Heart left ventricle (tissue), 16 donors: Measurements from ENCODE around the gene ITSN1. TPM values are rescaled to one million over a fixed set of nuclear protein-coding genes. Genes with fewer than 3 reads are reported as not detected.

Experiments used
- ATAC-seq, 4 donors: fragments of 200-7000 bp; cut with Tn5 transposase; one replicate each; pipeline ENCODE4 v1.9.1; 2020 to 2022; ENCODE audit warnings: moderate library complexity in 4 of 4, mild to moderate bottlenecking in 3 of 4, moderate number of reproducible peaks in 1 of 4
- DNase-seq, 5 donors: peaks; one replicate each; pipeline ENCODE4 v3.0.0-alpha.2; 2020
- H3K27ac ChIP-seq, 12 donors: fragments of 200-600 bp; sonication (generic) in 4 of 12; one replicate each; pipeline versions ENCODE4 v1.5.0 to v1.8.0; 2016 to 2022; ENCODE audit warnings: mild to moderate bottlenecking in 2 of 12
- H3K27me3 ChIP-seq, 9 donors: fragments of 200-600 bp; sonication (generic) in 2 of 9; one replicate each; pipeline versions ENCODE4 v1.5.1 to v1.8.0; 2016 to 2022; ENCODE audit warnings: mild to moderate bottlenecking in 3 of 9
- H3K36me3 ChIP-seq, 9 donors: fragments of 200-600 bp; sonication (generic) in 2 of 9; one replicate each; pipeline versions ENCODE4 v1.5.0 to v1.8.0; 2018 to 2022; ENCODE audit warnings: mild to moderate bottlenecking in 2 of 9
- H3K4me1 ChIP-seq, 12 donors: fragments of 200-600 bp; sonication (generic) in 4 of 12; one replicate each; pipeline versions ENCODE4 v1.5.0 to v1.8.0; 2016 to 2022; ENCODE audit warnings: mild to moderate bottlenecking in 3 of 12
- H3K4me3 ChIP-seq, 12 donors: fragments of 200-600 bp; sonication (generic) in 4 of 12; one replicate each; pipeline versions ENCODE4 v1.5.0 to v1.8.0; 2017 to 2022; ENCODE audit warnings: mild to moderate bottlenecking in 9 of 12, moderate library complexity in 4 of 12
- H3K9me3 ChIP-seq, 12 donors: fragments of 200-600 bp; sonication (generic) in 4 of 12; one replicate each; pipeline versions ENCODE4 v1.5.0 to v1.8.0; 2016 to 2022; ENCODE audit warnings: mild to moderate bottlenecking in 1 of 12
- CTCF ChIP-seq, 12 donors: fragments of 200-600 bp; sonication (generic) in 4 of 12; IDR thresholded peaks; one replicate each; pipeline versions ENCODE4 v1.5.0 to v1.8.0; 2018 to 2022; ENCODE audit warnings: antibody characterized with exemption in 12 of 12, mild to moderate bottlenecking in 5 of 12
- POLR2A ChIP-seq, 2 donors: fragments of 450-650 bp; IDR thresholded peaks; one replicate each; pipeline ENCODE4 v1.6.1; 2017; ENCODE audit warnings: antibody characterized with exemption in 2 of 2, mild to moderate bottlenecking in 2 of 2, moderate library complexity in 2 of 2
- WGBS, 4 donors: extraction: QIAGEN DNeasy Blood & Tissue Kit in 2 of 4; methylation state at CpG; one replicate each; pipeline versions ENCODE4 v1.1.5 to v1.1.7; 2013 to 2018; 5-methylcytosine and 5-hydroxymethylcytosine counted together
- intact Hi-C, 10 donors: fragments of 100-400 bp; cut with DNase I; formaldehyde crosslinking; loops; one replicate each; pipeline versions ENCODE4 v1.11.1 to v1.14.2; 2022
- polyA plus RNA-seq, 2 donors: library from polyadenylated mRNA; stranded (reverse); fragments of 200-250 nt; gene quantifications; one replicate each; pipeline ENCODE4 v1.2.3, GENCODE V29; 2013
- total RNA-seq, 9 donors: library from RNA; depleted of rRNA in 2 of 9; stranded (reverse); fragments of >200 nt in 2 of 9; fragmentation: NEBNext Ultra II Directional in 3 of 9; extraction: Animal tissue kit (Norgen Biotek cat#: 25700) in 3 of 9; gene quantifications; one replicate each; pipeline versions ENCODE4 v1.1.0 to v1.2.4, GENCODE V29; 2016 to 2023
- donor health status: ischemic (EF 13 %, LVEDD 7.1; RV severe dilation, severe dysfunction).
- donor health status: healthy with polysubstance abuse.
- donor health status: DM: no; HTN: yes; CAD: no.
- donor health status: DM: no; HTN: no; CAD: no.
- donor health status: ischemic (EF 25% LVEDD 6.9; RV normal size, moderate dysfunction).
- donor health status: ischemic (EF 25% LVEDD 5.7; RV mildly dilated, moderate dysfunction).
- donor health status: healthy.
- donor health status: DM: yes; HTN: yes; CAD: no.
- donor health status: ischemic (EF 35%, LVEDD 5.7; RV mildly dilated, moderate dysfunction).
- donor health status: nonischemic (EF 11% LVEDD 7.7; RV severe dilation, severe dysfunction).
- donor health status: DM: yes; HTN: yes; CAD: no.
- donor health status: PGD.
- donor health status: ischemic (EF 29% LVEDD 5.4; RV normal size, mild dysfunction).
- donor health status: nonischemic (EF 23%, LVEDD 6.1; RV moderate dilation, normal function).

ITSN1 gene
- total and polyA plus RNA-seq, 11 donors = 17.2 to 51.5 (median 34.0) TPM

GRCh38 chr21:33634254-33634653 is 8.0 kb upstream of the ITSN1 start:
- Histone ChIP-seq H3K27ac (no peak overlapping the region), H3K27me3 (no peaks in the 10 kb centered on the region), H3K4me1 (peaks cover 0 to 10% (median 0%) of the 10 kb centered on the region in 12 donors), H3K36me3 (peaks cover 0 to 42% (median 20%) of the 10 kb centered on the region in 9 donors), H3K4me3 (no peak overlapping the region), H3K9me3 (no peaks in the 10 kb centered on the region)
- ATAC-seq = no peak
- intact Hi-C loops = no loop called here
- DNase-seq = no peak
- TF ChIP-seq CTCF (IDR thresholded peaks at IDR 0.05) (no peak), POLR2A (IDR thresholded peaks at IDR 0.05) (no peak)
- WGBS, 4 donors = 95 to 97% (median 96%) methylated on average over 2 of the region's 2 CpGs

GRCh38 chr21:33640697-33641351 is 1.5 kb upstream of the ITSN1 start:
- Histone ChIP-seq H3K4me3 (peak overlapping the region; percentile 33 to 93 (median 89)), H3K27me3 (no peaks in the 10 kb centered on the region), H3K36me3 (peaks cover 0 to 4% (median 0%) of the 10 kb centered on the region in 9 donors), H3K4me1 (peaks cover 0 to 43% (median 20%) of the 10 kb centered on the region in 12 donors), H3K9me3 (no peaks in the 10 kb centered on the region), H3K27ac (peak overlapping the region in 11 of 12 donors; percentile 62 to 97 (median 88))
- TF ChIP-seq CTCF (IDR thresholded peaks at IDR 0.05) = no peak
- no peak for TF ChIP-seq POLR2A (IDR thresholded peaks at IDR 0.05)
- ATAC-seq = no peak
- intact Hi-C loops = loop anchor here in 9 of 10 donors (5.0 to 10.0 kb wide), 11 partner anchors 46 to 256 kb away; no protein-coding TSS in a partner anchor
- DNase-seq = no peak
- 30 to 33% (median 32%) methylated on average over 18 of the region's 18 CpGs for WGBS, 4 donors

GRCh38 chr21:33641352-33642026 is 812 bp upstream of the ITSN1 start, which contains the start of gene CRYZL1:
Gene CRYZL1 (minus strand): TSS chr21:33641741. CDS start chr21:33631551, 10,190 bp downstream.
- intact Hi-C loops = loop anchor here in 9 of 10 donors (5.0 to 10.0 kb wide), 11 partner anchors 46 to 256 kb away; no protein-coding TSS in a partner anchor
- Histone ChIP-seq H3K27ac (peak within 1 kb of the TSS; percentile 59 to 97 (median 88)), H3K27me3 (no peaks in the 10 kb centered on the region), H3K36me3 (peaks cover 0 to 4% (median 0%) of the 10 kb centered on the region in 9 donors), H3K4me1 (peaks cover 0 to 41% (median 20%) of the 10 kb centered on the region in 12 donors), H3K9me3 (no peaks in the 10 kb centered on the region), H3K4me3 (peak within 1 kb of the TSS; percentile 71 to 93 (median 89))
- TF ChIP-seq POLR2A (IDR thresholded peaks at IDR 0.05) (peak in 1 of 2 donors; percentile 60), CTCF (IDR thresholded peaks at IDR 0.05) (no peak)
- 0 to 1% (median 0%) methylated on average over 11 to 38 of the region's 38 CpGs for WGBS, 4 donors
- ATAC-seq (peak; percentile 89 to 94 (median 92)), DNase-seq (peak; percentile 100)
